ENCODE results near the gene C16orf54. TPM values are rescaled to one million over a fixed set of nuclear protein-coding genes. Genes with fewer than 3 reads are reported as not detected.

Gene C16orf54
- total RNA-seq, 1 experiment from 2014 or later = 0.15 TPM

GRCh38 chr16:29697391-29697790, 48.4 kb downstream of the C16orf54 start:
- H3K36me3 ChIP-seq (ENCODE audit: control insufficient read depth in 1 of 2, insufficient read depth in 2 of 2, low read length in 2 of 2) = no peaks in the 10 kb centered on the region
- intact Hi-C loops (cut with micrococcal nuclease) = no loop called here
- H3K27ac ChIP-seq (ENCODE audit: low read depth, low read length) = no peak overlapping the region
- H3K9ac ChIP-seq (ENCODE audit: low read length) = no peak overlapping the region
- ATAC-seq (no peak), DNase-seq (ENCODE audit: low read depth, low spot score) (no peak)
- H2AFZ ChIP-seq (ENCODE audit: low read depth, low read length, poor library complexity, severe bottlenecking) = no peak overlapping the region
- H3K4me3 ChIP-seq (replicated peaks in 1 of 2; ENCODE audit: low read depth in 1 of 2, low read length in 2 of 2) = no peak overlapping the region
- ChIA-PET POLR2A (no interaction called here), RAD21 (ENCODE audit: low non-redundant PET in 1 of 2, low total read pairs in 2 of 2, uncharacterized antibody in 2 of 2, unreplicated experiment in 2 of 2) (no interaction called here), CTCF (interaction anchor here (0.5 to 1.5 kb wide), 2 partner anchors 110 to 291 kb away, joined by 3 read pairs; no protein-coding TSS in a partner anchor)
- H3K4me2 ChIP-seq (ENCODE audit: low read length) = no peak overlapping the region
- no peaks in the 10 kb centered on the region for H3K79me2 ChIP-seq (ENCODE audit: insufficient read depth, low read length)
- BruUV-seq (replicated peaks) = no TSS peak
- no peaks in the 10 kb centered on the region for H3K9me3 ChIP-seq (ENCODE audit: control insufficient read depth in 1 of 2, insufficient read depth in 1 of 2, low read depth in 1 of 2, low read length in 2 of 2)
- peaks cover 2 to 17% of the 10 kb centered on the region in 2 experiments; a peak in 3 of 4 replicates for H3K4me1 ChIP-seq (ENCODE audit: control insufficient read depth in 1 of 2, insufficient read depth in 2 of 2, low read length in 2 of 2)
- H4K20me1 ChIP-seq (ENCODE audit: insufficient read depth) = no peaks in the 10 kb centered on the region
- no peaks in the 10 kb centered on the region for H3K9me2 ChIP-seq (ENCODE audit: insufficient read depth)
- H3K27me3 ChIP-seq (ENCODE audit: insufficient read depth, low read length) = no peaks in the 10 kb centered on the region
- no peak for TF ChIP-seq CEBPB (IDR thresholded peaks at IDR 0.05; ENCODE audit: low read depth)
- no peak for TF ChIP-seq ZBTB33 (IDR thresholded peaks at IDR 0.05; ENCODE audit: extremely low read depth, insufficient replicate concordance, low read length)
- TF ChIP-seq TCF7L2 (IDR thresholded peaks at IDR 0.05; ENCODE audit: borderline replicate concordance, extremely low read depth, insufficient read depth, insufficient read length) = no peak
- no peak for TF ChIP-seq ELF1 (IDR thresholded peaks at IDR 0.05; ENCODE audit: borderline replicate concordance, low read depth)
- no peak for TF ChIP-seq EZH2 (IDR thresholded peaks at IDR 0.05)
- no peak for TF ChIP-seq RAD21 (IDR thresholded peaks at IDR 0.05; ENCODE audit: low read depth)
- TF ChIP-seq EZH2phosphoT487 (IDR thresholded peaks at IDR 0.05; ENCODE audit: borderline replicate concordance) = no peak
- TF ChIP-seq ATF3 (IDR thresholded peaks at IDR 0.05) = no peak
- no peak for TF ChIP-seq MAX (IDR thresholded peaks at IDR 0.05)
- no peak for TF ChIP-seq ZNF274 (IDR thresholded peaks at IDR 0.05; ENCODE audit: low read depth, low read length)
